Hepatocyte (in vitro differentiated cells): ENCODE measurements around the gene CNDP1. TPM values are rescaled to one million over a fixed set of nuclear protein-coding genes. Genes with fewer than 3 reads are reported as not detected.
A peak's percentile ranks its signal among the peaks of the same experiment; 100 is the strongest.

Source experiments
- DNase-seq: peaks from one replicate; pipeline ENCODE4 v3.0.0-alpha.2; 2016; ENCODE audit warnings: low spot score
- H2AFZ ChIP-seq: fragments of 200-600 bp; sonication (generic); 2 replicates; pipeline ENCODE4 v1.6.0; 2016; ENCODE audit warnings: antibody characterized with exemption, mild to moderate bottlenecking
- H3K27ac ChIP-seq: fragments of 200-600 bp; sonication (generic); 2 replicates; pipeline ENCODE4 v1.5.1; 2016; ENCODE audit warnings: mild to moderate bottlenecking
- H3K27me3 ChIP-seq: fragments of 200-600 bp; sonication (generic); 2 replicates; pipeline ENCODE4 v1.6.1; 2016
- H3K36me3 ChIP-seq: fragments of 200-600 bp; sonication (generic); replicated peaks from 2 replicates; pipeline ENCODE4 v1.5.1; 2016; ENCODE audit warnings: low read depth; ENCODE audit not compliant: insufficient read depth
- H3K4me1 ChIP-seq: fragments of 200-600 bp; sonication (generic); 2 replicates; pipeline ENCODE4 v1.5.1; 2016; ENCODE audit warnings: mild to moderate bottlenecking, moderate library complexity; ENCODE audit not compliant: insufficient read depth
- H3K4me2 ChIP-seq: fragments of 200-600 bp; sonication (generic); 2 replicates; pipeline ENCODE4 v1.6.0; 2016
- H3K4me3 ChIP-seq: fragments of 200-600 bp; sonication (generic); 2 replicates; pipeline ENCODE4 v1.5.1; 2016; ENCODE audit warnings: mild to moderate bottlenecking
- H3K79me2 ChIP-seq: fragments of 200-600 bp; sonication (generic); 2 replicates; pipeline ENCODE4 v1.6.0; 2017; ENCODE audit warnings: mild to moderate bottlenecking
- H3K9me2 ChIP-seq: fragments of 200-600 bp; sonication (generic); replicated peaks from 2 replicates; pipeline ENCODE4 v1.6.0; 2017; ENCODE audit warnings: mild to moderate bottlenecking; ENCODE audit not compliant: insufficient read depth
- H3K9me3 ChIP-seq: fragments of 200-600 bp; sonication (generic); 2 replicates; pipeline ENCODE4 v1.5.1; 2016; ENCODE audit warnings: low read depth, mild to moderate bottlenecking
- H4K20me1 ChIP-seq: fragments of 200-600 bp; sonication (generic); 2 replicates; pipeline ENCODE4 v1.6.0; 2016; ENCODE audit warnings: mild to moderate bottlenecking; ENCODE audit not compliant: insufficient read depth, poor library complexity, severe bottlenecking
- CTCF ChIP-seq: fragments of 200-600 bp; sonication (generic); IDR thresholded peaks from 2 replicates; pipeline ENCODE4 v1.5.1; 2016; ENCODE audit warnings: antibody characterized with exemption, mild to moderate bottlenecking; ENCODE audit not compliant: poor library complexity
- EZH2 ChIP-seq: fragments of 200-600 bp; sonication (generic); IDR thresholded peaks from 2 replicates; pipeline ENCODE4 v1.6.1; 2016; ENCODE audit warnings: antibody characterized with exemption, mild to moderate bottlenecking, borderline replicate concordance
- EZH2phosphoT487 ChIP-seq: fragments of 200-600 bp; sonication (generic); IDR thresholded peaks from one replicate; pipeline ENCODE4 v1.6.1; 2018; ENCODE audit warnings: antibody characterized with exemption, mild to moderate bottlenecking, low read depth, moderate library complexity; ENCODE audit not compliant: unreplicated experiment, severe bottlenecking
- WGBS: methylation state at CpG from one replicate; pipeline ENCODE4 v1.1.6; 2016; ENCODE audit warnings: low lambda C conversion rate; ENCODE audit errors: missing lambda C conversion rate; 5-methylcytosine and 5-hydroxymethylcytosine counted together
- polyA plus RNA-seq: library from polyadenylated mRNA; unstranded; fragments of >200 nt; fragmentation: Nextera tagmentation; extraction: Ambion mirVana; gene quantifications from 2 replicates; pipeline ENCODE4 v1.2.1, GENCODE V29; 2016
- total RNA-seq: library from RNA; depleted of rRNA; stranded (reverse); fragments of >200 nt; gene quantifications from 2 replicates; pipeline ENCODE4 v1.2.3, GENCODE V29; 2014

The CNDP1 gene
- total and polyA plus RNA-seq, 2 experiments from 2014 or later = 0.74 TPM; not detected in 1

- no peak overlapping the region for H3K27ac ChIP-seq
- no peak overlapping the region for H3K4me3 ChIP-seq
- no peak for DNase-seq
- no peaks in the 10 kb centered on the region for H3K9me3 ChIP-seq
- H2AFZ ChIP-seq = no peak overlapping the region
- H3K79me2 ChIP-seq = peaks cover 32% of the 10 kb centered on the region
- 85% methylated on average over 4 of the region's 4 CpGs for WGBS
- H3K4me1 ChIP-seq = peaks cover 24% of the 10 kb centered on the region
- H3K27me3 ChIP-seq = no peaks in the 10 kb centered on the region
- H3K36me3 ChIP-seq = no peaks in the 10 kb centered on the region
- no peaks in the 10 kb centered on the region for H4K20me1 ChIP-seq
- TF ChIP-seq EZH2 (no peak), EZH2phosphoT487 (no peak), CTCF (no peak)
- no peak overlapping the region for H3K4me2 ChIP-seq
- H3K9me2 ChIP-seq = no peaks in the 10 kb centered on the region
These were observed 31.2 kb upstream of the CNDP1 start for GRCh38 chr18:74503137-74503536.

GRCh38 chr18:74505776-74506175 is 28.5 kb upstream of the CNDP1 start:
- H4K20me1 ChIP-seq = no peaks in the 10 kb centered on the region
- TF ChIP-seq CTCF = no peak
- TF ChIP-seq EZH2phosphoT487 = no peak
- TF ChIP-seq EZH2 = no peak
- H3K4me3 ChIP-seq = no peak overlapping the region
- 95% methylated on average over 16 of the region's 16 CpGs for WGBS
- no peak overlapping the region for H2AFZ ChIP-seq
- H3K27ac ChIP-seq = no peak overlapping the region
- H3K4me1 ChIP-seq = peaks cover 22% of the 10 kb centered on the region
- no peaks in the 10 kb centered on the region for H3K36me3 ChIP-seq
- DNase-seq = no peak
- no peaks in the 10 kb centered on the region for H3K27me3 ChIP-seq
- H3K79me2 ChIP-seq = peaks cover 14% of the 10 kb centered on the region
- no peaks in the 10 kb centered on the region for H3K9me3 ChIP-seq
- H3K4me2 ChIP-seq = no peak overlapping the region
- no peaks in the 10 kb centered on the region for H3K9me2 ChIP-seq

DNA sequence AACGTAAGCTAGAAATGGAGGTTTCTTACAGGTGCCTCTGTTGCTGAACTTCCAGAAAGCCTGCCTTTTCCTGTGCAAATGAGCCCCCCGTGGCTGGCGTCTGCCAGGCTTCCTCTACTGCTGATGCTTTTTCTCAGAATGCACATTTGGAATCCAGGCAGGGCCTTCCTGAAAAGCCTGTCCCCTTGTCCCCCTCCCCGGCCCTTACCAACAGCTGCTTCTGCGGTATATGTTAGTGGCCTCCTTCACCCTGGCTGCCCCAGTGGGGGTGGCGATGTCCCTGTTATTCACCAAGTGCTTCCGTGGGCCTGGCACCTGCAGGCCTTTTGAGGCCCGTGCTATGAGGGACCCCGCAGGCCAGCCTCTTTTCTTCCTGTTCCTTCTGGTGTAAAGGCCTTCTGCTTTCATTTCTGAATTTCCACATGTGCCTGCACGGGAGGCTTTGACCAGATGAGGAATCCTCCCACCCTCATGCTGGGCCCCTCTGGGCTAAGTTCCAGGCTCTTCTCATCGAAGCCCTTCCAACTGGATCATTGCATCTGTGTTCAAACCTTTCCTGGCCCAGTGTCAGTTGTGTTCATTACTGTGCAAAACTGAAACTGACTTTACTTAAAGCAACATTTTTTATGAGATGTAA is 27.7 kb upstream of the CNDP1 start:
- Histone ChIP-seq H2AFZ (no peak overlapping the region), H3K9me3 (no peaks in the 10 kb centered on the region), H3K27ac (peak overlapping the region; percentile 68), H4K20me1 (no peaks in the 10 kb centered on the region), H3K4me3 (no peak overlapping the region), H3K4me2 (no peak overlapping the region), H3K36me3 (no peaks in the 10 kb centered on the region), H3K4me1 (peaks cover 22% of the 10 kb centered on the region), H3K9me2 (no peaks in the 10 kb centered on the region), H3K79me2 (peaks cover 14% of the 10 kb centered on the region), H3K27me3 (no peaks in the 10 kb centered on the region)
- no peak for TF ChIP-seq EZH2
- no peak for TF ChIP-seq EZH2phosphoT487
- TF ChIP-seq CTCF = no peak
- DNase-seq = peak; percentile 49
- WGBS = 80% methylated on average over 11 of the region's 11 CpGs
